ENCODE data around the gene AQP9.

The AQP9 gene

DNA sequence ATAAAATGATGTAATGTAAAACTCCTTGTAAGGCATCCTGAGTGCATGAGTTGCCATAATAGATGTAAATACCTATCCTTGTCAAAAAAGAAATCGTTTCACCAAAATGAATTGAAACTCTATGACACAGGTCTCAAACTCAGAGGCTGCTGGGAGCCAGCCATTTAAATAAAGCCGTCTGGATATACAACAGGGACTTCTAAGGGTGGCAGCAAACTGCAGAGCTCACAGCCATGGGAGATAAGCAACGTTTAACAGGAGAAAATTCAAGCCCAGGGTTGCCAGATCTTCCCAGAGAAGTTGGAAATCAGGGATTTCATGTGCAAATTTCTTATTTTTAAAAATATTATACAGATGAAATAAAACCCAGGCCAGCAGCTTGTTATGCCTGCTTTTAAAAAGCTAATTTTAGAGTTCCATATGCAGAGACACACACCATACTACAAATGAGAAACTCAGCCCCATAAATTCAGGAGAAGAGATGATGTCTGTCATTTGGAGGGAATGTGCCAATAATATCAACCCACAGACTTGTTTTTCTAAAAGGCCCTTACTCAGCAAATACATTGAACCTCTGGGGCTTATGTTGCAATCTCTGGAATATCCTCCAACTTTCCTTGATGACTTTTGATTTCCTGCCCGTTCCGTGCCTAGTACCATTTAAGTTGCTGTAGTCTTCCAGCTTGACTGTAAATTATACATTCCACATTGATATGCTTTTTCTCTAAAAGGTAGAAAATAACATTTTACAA is 75.6 kb downstream of the AQP9 start:
- Histone ChIP-seq H4K20me1 (ENCODE audit: insufficient read depth, low read length) (no peaks in the 10 kb centered on the region), H3K9ac (ENCODE audit: low read length) (no peak overlapping the region), H3K4me1 (ENCODE audit: insufficient read depth, low read length, severe bottlenecking) (no peaks in the 10 kb centered on the region), H3K4me2 (ENCODE audit: low read length) (no peak overlapping the region), H2AFZ (ENCODE audit: low read length) (no peak overlapping the region), H3F3A (ENCODE audit: insufficient read depth, low read length) (no peaks in the 10 kb centered on the region), H3K4me3 (ENCODE audit: low read depth, low read length, poor library complexity, severe bottlenecking) (no peak overlapping the region), H3K9me2 (ENCODE audit: low read depth, low read length) (no peaks in the 10 kb centered on the region), H3K36me3 (ENCODE audit: insufficient read depth, low read length) (no peaks in the 10 kb centered on the region), H3K9me3 (ENCODE audit: low read length) (no peaks in the 10 kb centered on the region), H3K27me3 (ENCODE audit: insufficient read depth, low read length) (no peaks in the 10 kb centered on the region), H3K79me2 (ENCODE audit: insufficient read depth, low read length) (no peaks in the 10 kb centered on the region), H3K27ac (ENCODE audit: low read depth, low read length, poor library complexity, severe bottlenecking) (no peak overlapping the region)
- TF ChIP-seq EZH2 (IDR thresholded peaks at IDR 0.05; ENCODE audit: borderline replicate concordance, low read length), result no peak
- TF ChIP-seq, protein P1, sequence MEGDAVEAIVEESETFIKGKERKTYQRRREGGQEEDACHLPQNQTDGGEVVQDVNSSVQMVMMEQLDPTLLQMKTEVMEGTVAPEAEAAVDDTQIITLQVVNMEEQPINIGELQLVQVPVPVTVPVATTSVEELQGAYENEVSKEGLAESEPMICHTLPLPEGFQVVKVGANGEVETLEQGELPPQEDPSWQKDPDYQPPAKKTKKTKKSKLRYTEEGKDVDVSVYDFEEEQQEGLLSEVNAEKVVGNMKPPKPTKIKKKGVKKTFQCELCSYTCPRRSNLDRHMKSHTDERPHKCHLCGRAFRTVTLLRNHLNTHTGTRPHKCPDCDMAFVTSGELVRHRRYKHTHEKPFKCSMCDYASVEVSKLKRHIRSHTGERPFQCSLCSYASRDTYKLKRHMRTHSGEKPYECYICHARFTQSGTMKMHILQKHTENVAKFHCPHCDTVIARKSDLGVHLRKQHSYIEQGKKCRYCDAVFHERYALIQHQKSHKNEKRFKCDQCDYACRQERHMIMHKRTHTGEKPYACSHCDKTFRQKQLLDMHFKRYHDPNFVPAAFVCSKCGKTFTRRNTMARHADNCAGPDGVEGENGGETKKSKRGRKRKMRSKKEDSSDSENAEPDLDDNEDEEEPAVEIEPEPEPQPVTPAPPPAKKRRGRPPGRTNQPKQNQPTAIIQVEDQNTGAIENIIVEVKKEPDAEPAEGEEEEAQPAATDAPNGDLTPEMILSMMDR (IDR thresholded peaks at IDR 0.05; ENCODE audit: low read length), result no peak

- H3K9ac ChIP-seq (ENCODE audit: low read length), result no peak overlapping the region
- H3K4me1 ChIP-seq (ENCODE audit: insufficient read depth, low read length, severe bottlenecking), result no peaks in the 10 kb centered on the region
- TF ChIP-seq, protein P1 (IDR thresholded peaks at IDR 0.05; ENCODE audit: low read length), result no peak
- no peak for TF ChIP-seq EZH2 (IDR thresholded peaks at IDR 0.05; ENCODE audit: borderline replicate concordance, low read length)
Observed at GRCh38 chr15:58214591-58215340, 76.6 kb downstream of the AQP9 start.

GRCh38 chr15:58217460-58217859 is 79.3 kb downstream of the AQP9 start:
- H3K9me3 ChIP-seq (ENCODE audit: low read length), result 0 out of 2 replicates have a peak, but pooled peaks cover 6% of the 10 kb centered on the region
- no peak overlapping the region for H3K4me2 ChIP-seq (ENCODE audit: low read length)
- H3F3A ChIP-seq (ENCODE audit: insufficient read depth, low read length), result no peaks in the 10 kb centered on the region
- H4K20me1 ChIP-seq (ENCODE audit: insufficient read depth, low read length), result no peaks in the 10 kb centered on the region
- H2AFZ ChIP-seq (ENCODE audit: low read length), result no peak overlapping the region
- H3K4me3 ChIP-seq (ENCODE audit: low read depth, low read length, poor library complexity, severe bottlenecking), result no peak overlapping the region
- no peaks in the 10 kb centered on the region for H3K36me3 ChIP-seq (ENCODE audit: insufficient read depth, low read length)
- no peak for TF ChIP-seq EZH2 (IDR thresholded peaks at IDR 0.05; ENCODE audit: borderline replicate concordance, low read length)
- TF ChIP-seq, protein P1 (IDR thresholded peaks at IDR 0.05; ENCODE audit: low read length), result no peak
- H3K27me3 ChIP-seq (ENCODE audit: insufficient read depth, low read length), result no peaks in the 10 kb centered on the region
- H3K9me2 ChIP-seq (ENCODE audit: low read depth, low read length), result no peaks in the 10 kb centered on the region
- no peaks in the 10 kb centered on the region for H3K79me2 ChIP-seq (ENCODE audit: insufficient read depth, low read length)
- no peak overlapping the region for H3K9ac ChIP-seq (ENCODE audit: low read length)
- no peak overlapping the region for H3K27ac ChIP-seq (ENCODE audit: low read depth, low read length, poor library complexity, severe bottlenecking)
- H3K4me1 ChIP-seq (ENCODE audit: insufficient read depth, low read length, severe bottlenecking), result no peaks in the 10 kb centered on the region

More at GRCh38 chr15:58214591-58215340, 76.6 kb downstream of the AQP9 start:
- Histone ChIP-seq H3F3A (ENCODE audit: insufficient read depth, low read length) (no peaks in the 10 kb centered on the region), H3K79me2 (ENCODE audit: insufficient read depth, low read length) (no peaks in the 10 kb centered on the region), H3K27ac (ENCODE audit: low read depth, low read length, poor library complexity, severe bottlenecking) (no peak overlapping the region), H3K9me2 (ENCODE audit: low read depth, low read length) (no peaks in the 10 kb centered on the region), H3K4me2 (ENCODE audit: low read length) (no peak overlapping the region), H3K27me3 (ENCODE audit: insufficient read depth, low read length) (no peaks in the 10 kb centered on the region), H3K4me3 (ENCODE audit: low read depth, low read length, poor library complexity, severe bottlenecking) (no peak overlapping the region), H3K36me3 (ENCODE audit: insufficient read depth, low read length) (no peaks in the 10 kb centered on the region), H4K20me1 (ENCODE audit: insufficient read depth, low read length) (no peaks in the 10 kb centered on the region), H3K9me3 (ENCODE audit: low read length) (0 out of 2 replicates have a peak, but pooled peaks cover 3% of the 10 kb centered on the region), H2AFZ (ENCODE audit: low read length) (no peak overlapping the region)

Data from OCI-LY1 (cell line).